K562 (cell line): Measurements from ENCODE around the gene SHOC1. TPM values are rescaled to one million over a fixed set of nuclear protein-coding genes. Genes with fewer than 3 reads are reported as not detected.

Experiments used
- ATAC-seq: fragments of 200-7000 bp; cut with Tn5 transposase; 3 replicates; pipeline ENCODE4 v1.9.1; 2020; ENCODE audit warnings: moderate library complexity
- BruUV-seq: library from RNA; stranded (reverse); fragments of 400-500 nt; replicated peaks from 2 replicates; lab custom pipeline; 2021; lab: Mats Ljungman, UMichigan
- CTCF ChIA-PET: fragments of 300-600 bp; formaldehyde crosslinking; extraction: SDS; loops from one replicate; lab custom pipeline; 2021; ENCODE audit warnings: low intra/inter-chr PET ratio; lab: Yijun Ruan, JAX
- POLR2A ChIA-PET: fragments of 300-600, 350-650 bp; sonication (Branson Sonifier 250); formaldehyde crosslinking; extraction: SDS; loops from one replicate; lab custom pipeline; 2021; ENCODE audit warnings: antibody characterized with exemption, inconsistent platforms; lab: Yijun Ruan, JAX
- DNase-seq, 4 experiments: peaks; one replicate each; pipeline versions ENCODE4 v3.0.0 to v3.0.0-alpha.2; 2011 to 2018; ENCODE audit warnings: low spot score in 3 of 4, mixed read lengths in 3 of 4; ENCODE audit errors: extremely low read depth in 1 of 4
- FAIRE-seq: peaks from 2 replicates; lab custom pipeline; 2011; peaks lifted over from hg19 to GRCh38; lab: Jason Lieb, UNC
- H2AFZ ChIP-seq: 2 replicates; pipeline ENCODE4 v1.6.0; 2011; ENCODE audit warnings: low read depth, low read length, control low read depth, inconsistent platforms
- H3K27ac ChIP-seq: fragments of 200-600 bp; 3 replicates; pipeline ENCODE4 v1.8.0; 2011; ENCODE audit warnings: low read depth, mild to moderate bottlenecking, control low read depth, inconsistent platforms, low read length, moderate library complexity, mixed read lengths; ENCODE audit errors: extremely low read depth
- H3K27me3 ChIP-seq, 2 experiments: fragments of 300-600 bp in 1 of 2; 2 replicates in 1 of 2; 3 replicates in 1 of 2; pipeline versions ENCODE4 v1.6.0 to v1.8.0; 2011; ENCODE audit warnings: inconsistent platforms in 2 of 2, low read length in 2 of 2, mild to moderate bottlenecking in 1 of 2, mixed read lengths in 1 of 2, moderate library complexity in 1 of 2; ENCODE audit not compliant: control insufficient read depth in 2 of 2, insufficient read depth in 2 of 2
- H3K36me3 ChIP-seq: fragments of 300-600 bp; 3 replicates; pipeline ENCODE4 v1.8.0; 2011; ENCODE audit warnings: mild to moderate bottlenecking, low read length, inconsistent platforms; ENCODE audit not compliant: control insufficient read depth, insufficient read depth
- H3K4me1 ChIP-seq, 2 experiments: fragments of 200-600 bp in 1 of 2; replicated peaks in 1 of 2; 2 replicates in 1 of 2; 3 replicates in 1 of 2; pipeline versions ENCODE4 v1.5.1 to v1.8.0; 2011; ENCODE audit warnings: inconsistent platforms in 2 of 2, low read length in 2 of 2, mild to moderate bottlenecking in 1 of 2, mixed read lengths in 1 of 2, moderate library complexity in 1 of 2; ENCODE audit not compliant: control insufficient read depth in 2 of 2, insufficient read depth in 2 of 2
- H3K4me2 ChIP-seq: 2 replicates; pipeline ENCODE4 v1.6.1; 2011; ENCODE audit warnings: low read length, control low read depth, inconsistent platforms, mixed read lengths; ENCODE audit not compliant: insufficient read depth
- H3K4me3 ChIP-seq: fragments of 200-600 bp; sonication (generic), shearing (Covaris generic); 2 replicates; pipeline ENCODE4 v1.5.1; 2016; ENCODE audit warnings: control low read depth, inconsistent platforms
- H3K79me2 ChIP-seq: fragments of 200-600 bp; 3 replicates; pipeline ENCODE4 v1.8.0; 2011; ENCODE audit warnings: low read length, inconsistent platforms; ENCODE audit not compliant: control insufficient read depth, insufficient read depth
- H3K9ac ChIP-seq, 2 experiments: 2 replicates each; pipeline versions ENCODE4 v1.6.0 to v1.6.1; 2011; ENCODE audit warnings: low read depth in 2 of 2, low read length in 2 of 2, control low read depth in 1 of 2, inconsistent platforms in 1 of 2, mild to moderate bottlenecking in 1 of 2, mixed read lengths in 1 of 2; ENCODE audit not compliant: insufficient read depth in 1 of 2
- H3K9me1 ChIP-seq: one replicate; pipeline ENCODE4 v1.6.0; 2011; ENCODE audit warnings: inconsistent platforms, mild to moderate bottlenecking, low read length, moderate library complexity; ENCODE audit not compliant: control insufficient read depth, insufficient read depth
- H3K9me3 ChIP-seq: replicated peaks from 2 replicates; pipeline ENCODE4 v1.5.1; 2011; ENCODE audit warnings: low read depth, low read length, inconsistent platforms; ENCODE audit not compliant: control insufficient read depth, insufficient read depth
- H4K20me1 ChIP-seq: replicated peaks from 2 replicates; pipeline ENCODE4 v1.6.1; 2011; ENCODE audit warnings: low read length, inconsistent platforms, mixed read lengths; ENCODE audit not compliant: control insufficient read depth, insufficient read depth
- C11orf30 ChIP-seq: fragments of 450-650 bp; IDR thresholded peaks from 2 replicates; pipeline ENCODE4 v1.6.1; 2016; ENCODE audit warnings: low read depth, mild to moderate bottlenecking
- FIP1L1 ChIP-seq: fragments of 200-400 bp; formaldehyde crosslinking; IDR thresholded peaks from 2 replicates; pipeline ENCODE4 v1.6.1; 2018; ENCODE audit warnings: mild to moderate bottlenecking, low read depth, low read length; ENCODE audit not compliant: poor library complexity, severe bottlenecking
- FOSL1 ChIP-seq: fragments of 200-800 bp; sonication (Bioruptor generic); conservative IDR thresholded peaks from 2 replicates; pipeline ENCODE4 v1.6.1; 2016; ENCODE audit warnings: missing genetic modification characterization, missing compliant biosample characterization
- LARP7 ChIP-seq: fragments of 450-650 bp; IDR thresholded peaks from 2 replicates; pipeline ENCODE4 v1.6.1; 2016
- MAFF ChIP-seq: IDR thresholded peaks from 2 replicates; pipeline ENCODE4 v1.6.1; 2012; ENCODE audit warnings: low read length, improper control_type of control experiment
- MAFK ChIP-seq: IDR thresholded peaks from 2 replicates; pipeline ENCODE4 v1.6.1; 2011; ENCODE audit warnings: low read length, improper control_type of control experiment
- MCM7 ChIP-seq, 2 experiments: fragments of 450-650 bp; IDR thresholded peaks; 2 replicates each; pipeline ENCODE4 v1.6.1; 2016 to 2018
- MYBL2 ChIP-seq, 2 experiments: fragments of 450-650 bp in 1 of 2; sonication (generic) in 1 of 2; formaldehyde crosslinking in 1 of 2; IDR thresholded peaks; 2 replicates each; pipeline versions ENCODE4 v1.6.1 to v1.8.1; 2017 to 2022; ENCODE audit warnings: borderline replicate concordance in 1 of 2, inconsistent platforms in 1 of 2, low read depth in 1 of 2, mild to moderate bottlenecking in 1 of 2, missing genetic modification reagents in 1 of 2, moderate library complexity in 1 of 2
- PCBP2 ChIP-seq: fragments of 200-400 bp; formaldehyde crosslinking; IDR thresholded peaks from 2 replicates; pipeline ENCODE4 v1.6.1; 2018; ENCODE audit warnings: low read length, low read depth, mild to moderate bottlenecking, moderate library complexity; ENCODE audit not compliant: poor library complexity, severe bottlenecking
- RBM25 ChIP-seq: fragments of 200-400 bp; formaldehyde crosslinking; IDR thresholded peaks from 2 replicates; pipeline ENCODE4 v1.6.1; 2018; ENCODE audit warnings: low read length, low read depth, moderate library complexity; ENCODE audit not compliant: severe bottlenecking
- ZNF316 ChIP-seq: fragments of 450-650 bp; IDR thresholded peaks from 2 replicates; pipeline ENCODE4 v1.6.1; 2016
- WGBS: fragments of 100-300 bp; shearing (Covaris generic); methylation state at CpG from one replicate; pipeline ENCODE4 v1.1.6; 2016; ENCODE audit warnings: low coverage, mixed read lengths; ENCODE audit not compliant: insufficient coverage; ENCODE audit errors: missing lambda C conversion rate; 5-methylcytosine and 5-hydroxymethylcytosine counted together
- in situ Hi-C: fragments of 300-500 bp; cut with MboI; formaldehyde crosslinking; loops from 4 replicates; pipeline ENCODE4 v1.15.0; 2018; ENCODE audit warnings: inconsistent platforms, mixed read lengths
- intact Hi-C: fragments of 100-400 bp; cut with micrococcal nuclease; formaldehyde crosslinking; loops from 2 replicates; pipeline ENCODE4 v1.14.2; 2022
- polyA plus RNA-seq, 8 experiments: library from polyadenylated mRNA; depleted of rRNA in 4 of 8; stranded (reverse) in 5 of 8; unstranded in 3 of 8; fragments of >200 nt; fragmentation: Nextera tagmentation in 2 of 8; fragmentation: Illumina TruSeq in 1 of 8; extraction: Ambion mirVana in 2 of 8; extraction: Trizol in 1 of 8; gene quantifications; 2 replicates each; pipeline versions ENCODE4 v1.2.1 to v1.2.3, GENCODE V29; 2011 to 2014; ENCODE audit warnings: inconsistent platforms in 1 of 8, missing spikeins in 1 of 8
- total RNA-seq, 7 experiments: library from RNA; depleted of rRNA in 6 of 7; stranded (reverse); fragments of >200 nt in 6 of 7; fragmentation: Illumina TruSeq in 2 of 7; extraction: Trizol in 2 of 7; gene quantifications; 2 replicates each; pipeline versions ENCODE4 v1.2.1 to v1.2.3, GENCODE V29; 2011 to 2021; ENCODE audit warnings: low replicate concordance in 1 of 7
- TF ChIP-seq, protein P1 (sequence below), 2 experiments: fragments of 450-650 bp in 1 of 2; sonication (generic) in 1 of 2; formaldehyde crosslinking in 1 of 2; IDR thresholded peaks in 1 of 2; conservative IDR thresholded peaks in 1 of 2; 2 replicates each; pipeline versions ENCODE4 v1.6.1 to v1.8.1; 2016 to 2023; ENCODE audit warnings: mild to moderate bottlenecking in 2 of 2, moderate library complexity in 2 of 2, inconsistent platforms in 1 of 2, missing genetic modification reagents in 1 of 2

The SHOC1 gene
- total and polyA plus RNA-seq, 9 of the 15 experiments (the other 6 are each of a cell fraction or from before 2014, with no cell fraction given): 0.03 to 0.09 (median 0.04) TPM; not detected in 6

DNA sequence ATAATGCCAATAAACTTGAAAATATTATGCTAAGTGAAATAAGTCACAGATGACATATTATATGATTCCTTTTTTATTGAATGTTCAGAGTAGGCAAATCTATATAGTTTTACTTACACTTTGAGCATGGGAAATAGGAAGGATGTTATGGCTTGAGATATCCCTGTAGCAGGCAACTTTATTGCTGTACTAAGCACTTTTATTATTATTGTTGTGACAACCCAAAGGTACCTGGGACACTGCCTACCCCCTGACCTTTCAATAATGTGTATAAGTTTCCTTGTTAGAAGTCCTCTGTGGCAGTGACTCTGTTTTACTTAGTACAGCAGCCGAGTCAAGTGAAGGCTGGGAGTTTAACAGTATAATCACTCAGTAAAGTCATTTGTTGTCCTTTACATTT, 39.9 kb downstream of the SHOC1 start:
- Histone ChIP-seq H3K9ac (no peak overlapping the region), H3K4me3 (no peak overlapping the region), H2AFZ (no peak overlapping the region), H3K79me2 (no peaks in the 10 kb centered on the region), H3K9me3 (no peaks in the 10 kb centered on the region), H3K27ac (no peak overlapping the region), H3K36me3 (no peaks in the 10 kb centered on the region), H3K4me1 (no peaks in the 10 kb centered on the region), H3K4me2 (no peak overlapping the region), H4K20me1 (no peaks in the 10 kb centered on the region), H3K27me3 (no peaks in the 10 kb centered on the region), H3K9me1 (no peaks in the 10 kb centered on the region)
- in situ Hi-C loops (no loop called here), intact Hi-C loops (no loop called here)
- CTCF ChIA-PET: no interaction called here
- TF ChIP-seq ZNF316: peak; percentile 52; the same call in 1 of the 2 replicates
- no peak for TF ChIP-seq MCM7 (IDR thresholded peaks at IDR 0.05)
- TF ChIP-seq MAFK: peak; percentile 32; the same call in 1 of the 2 replicates
- TF ChIP-seq MAFF: peak; percentile 44
- TF ChIP-seq C11orf30: 0 out of 2 replicates have a peak, but pooled peaks have one; percentile 20
- BruUV-seq: no TSS peak
- 6% methylated on average over 1 of the region's 1 CpG for WGBS
- ATAC-seq: no peak
- POLR2A ChIA-PET: no interaction called here
- FAIRE-seq: no peak
- DNase-seq: no peak

DNA sequence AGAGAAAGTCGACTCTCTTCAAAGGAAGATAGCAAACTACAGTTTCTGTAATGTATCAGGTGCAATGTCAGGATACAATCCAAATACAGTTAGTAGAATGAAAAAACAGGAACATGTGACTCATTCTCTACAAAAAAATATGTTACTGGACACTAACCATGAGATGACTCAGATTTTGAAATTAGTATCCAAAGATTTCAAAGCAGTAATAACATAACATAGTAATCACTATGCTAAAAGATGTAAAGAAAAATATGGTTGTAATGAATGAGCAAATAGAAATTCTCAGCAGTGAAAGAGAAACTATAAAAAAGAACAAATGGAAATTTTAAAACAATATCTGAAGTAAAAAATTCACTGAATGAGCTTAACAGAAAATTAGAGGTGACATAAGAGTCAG, 42.3 kb downstream of the SHOC1 start:
- H3K9me1 ChIP-seq: no peaks in the 10 kb centered on the region
- ChIA-PET CTCF (no interaction called here), POLR2A (no interaction called here)
- FAIRE-seq: no peak
- no peak overlapping the region for H3K9ac ChIP-seq
- no peaks in the 10 kb centered on the region for H3K4me1 ChIP-seq
- no peak overlapping the region for H3K4me3 ChIP-seq
- no peak for TF ChIP-seq LARP7
- no peak for TF ChIP-seq PCBP2
- TF ChIP-seq, protein P1, sequence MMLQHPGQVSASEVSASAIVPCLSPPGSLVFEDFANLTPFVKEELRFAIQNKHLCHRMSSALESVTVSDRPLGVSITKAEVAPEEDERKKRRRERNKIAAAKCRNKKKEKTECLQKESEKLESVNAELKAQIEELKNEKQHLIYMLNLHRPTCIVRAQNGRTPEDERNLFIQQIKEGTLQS (IDR thresholded peaks at IDR 0.05): peak; percentile 45
- TF ChIP-seq, protein P1 (CRISPR knock-in tag; conservative IDR thresholded peaks at IDR 0.05): no peak
- no peak for TF ChIP-seq MYBL2 (IDR thresholded peaks at IDR 0.05; ENCODE audit: low read depth)
- no peak for TF ChIP-seq MYBL2 (CRISPR knock-in tag; IDR thresholded peaks at IDR 0.05; ENCODE audit: borderline replicate concordance)
- TF ChIP-seq FIP1L1: no peak
- peak; percentile 43 for TF ChIP-seq FOSL1 (tag)
- TF ChIP-seq RBM25: peak; percentile 20
- H3K27ac ChIP-seq: no peak overlapping the region
- no TSS peak for BruUV-seq
- no peaks in the 10 kb centered on the region for H3K9me3 ChIP-seq
- H3K79me2 ChIP-seq: no peaks in the 10 kb centered on the region
- intact Hi-C loops (no loop called here), in situ Hi-C loops (no loop called here)
- H3K4me2 ChIP-seq: no peak overlapping the region
- no peak for ATAC-seq
- no peaks in the 10 kb centered on the region for H4K20me1 ChIP-seq
- DNase-seq: no peak
- H3K27me3 ChIP-seq: no peaks in the 10 kb centered on the region
- H3K36me3 ChIP-seq: no peaks in the 10 kb centered on the region
- WGBS: 6% methylated on average over 1 of the region's 1 CpG
- no peak overlapping the region for H2AFZ ChIP-seq
